ENCODE measurements around the gene TAL1. TPM values are rescaled to one million over a fixed set of nuclear protein-coding genes. Genes with fewer than 3 reads are reported as not detected.

The TAL1 gene
- total and polyA plus RNA-seq, 11 donors, result 1.8 to 3.9 (median 2.9) TPM

DNA sequence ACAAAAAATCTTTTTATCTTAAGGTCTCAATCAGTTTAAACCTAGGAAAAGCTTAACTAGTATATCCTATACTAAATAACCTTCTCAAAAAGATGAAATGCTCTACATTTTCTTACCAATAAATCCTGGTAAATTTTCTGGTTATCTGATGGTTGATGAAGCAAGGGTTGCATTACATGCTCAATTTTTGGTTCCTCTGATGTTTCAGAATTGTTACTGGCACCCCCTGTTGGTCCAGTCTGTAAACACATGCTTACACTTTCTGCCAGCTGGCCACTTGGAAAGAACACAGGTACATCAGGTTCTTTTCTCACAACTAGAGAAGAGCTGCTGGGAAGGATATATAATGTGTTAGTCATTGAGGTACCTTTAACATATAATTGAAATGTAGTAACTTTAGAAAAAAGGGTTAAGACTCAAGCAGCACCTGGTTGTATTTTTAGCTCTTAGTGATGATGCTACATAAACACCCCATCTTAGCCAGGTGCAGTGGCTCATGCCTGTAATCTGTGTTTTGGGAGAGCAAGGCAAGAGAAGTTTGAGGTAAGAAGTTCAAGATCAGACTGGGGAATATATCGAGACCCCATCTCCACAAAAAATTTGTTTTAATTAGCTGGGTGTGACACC is 30.9 kb upstream of the TAL1 start:
- H3K27ac ChIP-seq, result no peak overlapping the region
- intact Hi-C loops (cut with DNase I), result loop anchor here (1.0 to 5.0 kb wide), 4 partner anchors 70 to 71 kb away; partner anchors contain the start of gene PDZK1IP1 (in 5 of the 10)
- H3K4me3 ChIP-seq, result no peak overlapping the region
- WGBS, 4 donors, result 88 to 96% (median 94%) methylated on average over 1 of the region's 1 CpG
- peaks cover 0 to 18% (median 0%) of the 10 kb centered on the region in 9 donors for H3K36me3 ChIP-seq
- no peaks in the 10 kb centered on the region for H3K4me1 ChIP-seq
- DNase-seq (peak in 3 of 5 donors; percentile 22 to 31 (median 24)), ATAC-seq (peak in 1 of 4 donors; percentile 39)
- H3K27me3 ChIP-seq, result no peaks in the 10 kb centered on the region
- TF ChIP-seq, protein P1, sequence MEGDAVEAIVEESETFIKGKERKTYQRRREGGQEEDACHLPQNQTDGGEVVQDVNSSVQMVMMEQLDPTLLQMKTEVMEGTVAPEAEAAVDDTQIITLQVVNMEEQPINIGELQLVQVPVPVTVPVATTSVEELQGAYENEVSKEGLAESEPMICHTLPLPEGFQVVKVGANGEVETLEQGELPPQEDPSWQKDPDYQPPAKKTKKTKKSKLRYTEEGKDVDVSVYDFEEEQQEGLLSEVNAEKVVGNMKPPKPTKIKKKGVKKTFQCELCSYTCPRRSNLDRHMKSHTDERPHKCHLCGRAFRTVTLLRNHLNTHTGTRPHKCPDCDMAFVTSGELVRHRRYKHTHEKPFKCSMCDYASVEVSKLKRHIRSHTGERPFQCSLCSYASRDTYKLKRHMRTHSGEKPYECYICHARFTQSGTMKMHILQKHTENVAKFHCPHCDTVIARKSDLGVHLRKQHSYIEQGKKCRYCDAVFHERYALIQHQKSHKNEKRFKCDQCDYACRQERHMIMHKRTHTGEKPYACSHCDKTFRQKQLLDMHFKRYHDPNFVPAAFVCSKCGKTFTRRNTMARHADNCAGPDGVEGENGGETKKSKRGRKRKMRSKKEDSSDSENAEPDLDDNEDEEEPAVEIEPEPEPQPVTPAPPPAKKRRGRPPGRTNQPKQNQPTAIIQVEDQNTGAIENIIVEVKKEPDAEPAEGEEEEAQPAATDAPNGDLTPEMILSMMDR (IDR thresholded peaks at IDR 0.05), result peak; percentile 38 to 72 (median 62)
- TF ChIP-seq POLR2A (IDR thresholded peaks at IDR 0.05), result no peak
- no peaks in the 10 kb centered on the region for H3K9me3 ChIP-seq

DNA sequence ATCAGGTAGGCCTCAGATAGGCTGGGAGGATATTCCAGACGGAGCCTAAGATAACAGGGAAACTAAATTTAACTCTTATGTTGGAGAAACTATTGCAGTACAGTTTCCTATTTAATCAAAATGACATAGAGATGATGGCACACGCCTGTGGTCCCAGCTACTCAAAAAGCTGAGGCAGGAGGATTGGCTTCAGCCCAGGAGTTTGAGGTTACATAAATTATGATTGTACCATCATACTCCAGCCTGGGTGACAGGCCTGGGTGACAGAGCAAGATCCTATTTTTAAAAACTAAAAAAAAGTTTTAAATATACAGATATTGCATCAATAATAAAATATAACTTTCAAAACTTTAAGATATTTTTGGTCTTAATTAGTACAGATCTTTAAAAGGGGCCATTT is 25.2 kb upstream of the TAL1 start:
- no peaks in the 10 kb centered on the region for H3K27me3 ChIP-seq
- 59 to 66% (median 62%) methylated on average over 2 of the region's 2 CpGs for WGBS, 4 donors
- ATAC-seq (no peak), DNase-seq (no peak)
- no peak for TF ChIP-seq POLR2A (IDR thresholded peaks at IDR 0.05)
- TF ChIP-seq, protein P1 (IDR thresholded peaks at IDR 0.05), result no peak
- no peaks in the 10 kb centered on the region for H3K9me3 ChIP-seq
- H3K4me1 ChIP-seq, result no peaks in the 10 kb centered on the region
- H3K36me3 ChIP-seq, result peaks cover 0 to 6% (median 0%) of the 10 kb centered on the region in 9 donors
- intact Hi-C loops (cut with DNase I), result no loop called here
- no peak overlapping the region for H3K4me3 ChIP-seq
- H3K27ac ChIP-seq, result no peak overlapping the region

DNA sequence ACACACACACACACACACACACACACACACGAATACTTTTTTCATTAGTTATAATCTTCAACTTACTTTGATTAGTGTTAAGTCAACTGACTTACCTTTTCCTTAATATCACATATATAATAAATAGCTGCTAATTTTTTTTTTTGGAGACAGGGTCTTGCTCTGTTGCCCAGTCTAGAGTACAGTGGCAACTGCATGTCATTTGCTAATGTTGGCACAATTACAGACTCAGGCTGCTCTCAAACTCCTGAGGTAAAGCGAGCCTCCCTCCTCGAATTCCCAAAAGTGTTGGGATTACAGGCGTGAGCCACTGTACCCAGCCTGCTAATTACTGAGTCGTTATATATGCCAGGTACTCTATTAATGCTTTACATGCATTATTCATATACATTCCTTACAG is 20.8 kb upstream of the TAL1 start:
- Histone ChIP-seq H3K9me3 (no peaks in the 10 kb centered on the region), H3K4me3 (no peak overlapping the region), H3K27me3 (no peaks in the 10 kb centered on the region), H3K4me1 (no peaks in the 10 kb centered on the region), H3K36me3 (no peaks in the 10 kb centered on the region), H3K27ac (no peak overlapping the region)
- no peak for ATAC-seq
- intact Hi-C loops (cut with DNase I), result no loop called here
- DNase-seq, result no peak
- TF ChIP-seq, protein P1 (IDR thresholded peaks at IDR 0.05), result no peak
- TF ChIP-seq POLR2A (IDR thresholded peaks at IDR 0.05), result no peak
- 95 to 99% (median 97%) methylated on average over 5 of the region's 5 CpGs for WGBS, 4 donors

DNA sequence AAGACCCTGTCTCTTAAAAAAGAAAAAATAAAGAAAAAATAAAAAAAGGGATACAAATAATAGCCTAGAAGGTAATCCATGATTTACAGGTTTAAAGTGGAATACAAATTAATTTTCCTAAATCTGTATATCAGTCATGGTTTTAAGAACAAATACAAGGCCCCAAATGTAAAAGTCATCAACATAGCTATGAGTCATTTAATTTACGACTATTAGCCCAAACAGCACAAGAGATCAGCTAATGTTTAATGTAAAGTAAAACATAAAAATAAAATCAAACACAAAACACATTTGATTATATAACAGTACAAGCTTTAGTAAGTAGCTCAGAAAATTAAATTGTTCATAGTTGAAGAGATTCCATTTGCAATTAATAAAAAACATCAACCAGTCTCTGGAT is 20.3 kb upstream of the TAL1 start:
- Histone ChIP-seq H3K9me3 (no peaks in the 10 kb centered on the region), H3K4me1 (no peaks in the 10 kb centered on the region), H3K4me3 (no peak overlapping the region), H3K36me3 (no peaks in the 10 kb centered on the region), H3K27me3 (no peaks in the 10 kb centered on the region), H3K27ac (no peak overlapping the region)
- WGBS, 4 donors, result 93 to 98% (median 95%) methylated on average over 1 of the region's 1 CpG
- ATAC-seq, result no peak
- TF ChIP-seq, protein P1 (IDR thresholded peaks at IDR 0.05), result no peak
- no peak for TF ChIP-seq POLR2A (IDR thresholded peaks at IDR 0.05)
- intact Hi-C loops (cut with DNase I), result no loop called here
- no peak for DNase-seq
